ENCODE data around the gene COL27A1. TPM values are rescaled to one million over a fixed set of nuclear protein-coding genes. Genes with fewer than 3 reads are reported as not detected.

The COL27A1 gene
- total and polyA plus RNA-seq, 3 donors from 2014 or later: 9.3 to 68.8 (median 25.7) TPM

GRCh38 chr9:114229295-114229694, 74.0 kb downstream of the COL27A1 start:
- WGBS, 2 donors: 73 to 74% methylated on average over 5 to 6 of the region's 6 CpGs
- Histone ChIP-seq H3K36me3 (ENCODE audit: low read depth, missing control alignments) (no peaks in the 10 kb centered on the region), H3K4me3 (no peak overlapping the region), H3K9me3 (no peaks in the 10 kb centered on the region), H3K27ac (no peak overlapping the region), H3K27me3 (no peaks in the 10 kb centered on the region), H3K4me1 (peaks cover 39% of the 10 kb centered on the region)
- no peak for TF ChIP-seq CTCF (IDR thresholded peaks at IDR 0.05)
- no peak for TF ChIP-seq POLR2A (IDR thresholded peaks at IDR 0.05)
- DNase-seq: no peak
- intact Hi-C loops (cut with DNase I; ENCODE audit: low total_unique reads): no loop called here

- Histone ChIP-seq H3K36me3 (ENCODE audit: low read depth, missing control alignments) (no peaks in the 10 kb centered on the region), H3K9me3 (no peaks in the 10 kb centered on the region), H3K4me3 (no peak overlapping the region), H3K27ac (no peak overlapping the region), H3K4me1 (peaks cover 45% of the 10 kb centered on the region), H3K27me3 (no peaks in the 10 kb centered on the region)
- DNase-seq: no peak
- intact Hi-C loops (cut with DNase I; ENCODE audit: low total_unique reads): no loop called here
- 61 to 78% methylated on average over 8 of the region's 8 CpGs for WGBS, 2 donors
- TF ChIP-seq CTCF (IDR thresholded peaks at IDR 0.05) (no peak), POLR2A (IDR thresholded peaks at IDR 0.05) (no peak)
These were observed 74.7 kb downstream of the COL27A1 start for GRCh38 chr9:114230068-114230467.

- H3K9me3 ChIP-seq: no peaks in the 10 kb centered on the region
- DNase-seq: no peak
- H3K36me3 ChIP-seq (ENCODE audit: low read depth, missing control alignments): no peaks in the 10 kb centered on the region
- no peak overlapping the region for H3K27ac ChIP-seq
- peaks cover 52% of the 10 kb centered on the region for H3K4me1 ChIP-seq
- H3K27me3 ChIP-seq: no peaks in the 10 kb centered on the region
- 57 to 75% methylated on average over 5 to 6 of the region's 6 CpGs for WGBS, 2 donors
- no peak for TF ChIP-seq POLR2A (IDR thresholded peaks at IDR 0.05)
- TF ChIP-seq CTCF (IDR thresholded peaks at IDR 0.05): no peak
- H3K4me3 ChIP-seq: no peak overlapping the region
- intact Hi-C loops (cut with DNase I; ENCODE audit: low total_unique reads): no loop called here
These were observed 75.9 kb downstream of the COL27A1 start for GRCh38 chr9:114231273-114231672.

- intact Hi-C loops (cut with DNase I; ENCODE audit: low total_unique reads): no loop called here
- WGBS, 2 donors: 61 to 70% methylated on average over 9 to 12 of the region's 12 CpGs
- H3K4me1 ChIP-seq: peaks cover 55% of the 10 kb centered on the region
These were observed 76.5 kb downstream of the COL27A1 start for GRCh38 chr9:114231719-114232449.

More at GRCh38 chr9:114231719-114232449, 76.5 kb downstream of the COL27A1 start:
- Histone ChIP-seq H3K9me3 (no peaks in the 10 kb centered on the region), H3K4me3 (no peak overlapping the region), H3K27me3 (no peaks in the 10 kb centered on the region), H3K27ac (peak overlapping the region in 1 of 2 donors; percentile 74), H3K36me3 (ENCODE audit: low read depth, missing control alignments) (no peaks in the 10 kb centered on the region)
- TF ChIP-seq POLR2A (IDR thresholded peaks at IDR 0.05): no peak
- TF ChIP-seq CTCF (IDR thresholded peaks at IDR 0.05): no peak
- DNase-seq: peak; percentile 88

Data from testis (tissue), 3 donors.